Pancreas (tissue), 10 donors: ENCODE measurements around the gene JPH3. TPM values are rescaled to one million over a fixed set of nuclear protein-coding genes. Genes with fewer than 3 reads are reported as not detected.

Experiments used
- ATAC-seq, 4 donors: fragments of 200-7000 bp; cut with Tn5 transposase; one replicate each; pipeline versions ENCODE4 v1.8.0 to v1.9.1; 2020; ENCODE audit warnings: mild to moderate bottlenecking in 4 of 4, moderate library complexity in 4 of 4
- DNase-seq, 6 donors: peaks; one replicate each; pipeline ENCODE4 v3.0.0-alpha.2; 2020
- FAIRE-seq: peaks from 2 replicates; lab custom pipeline; 2012; peaks lifted over from hg19 to GRCh38; lab: Jason Lieb, UNC
- H3K27ac ChIP-seq, 4 donors: fragments of 200-600 bp; sonication (generic); 1 replicate in 3 of 4; 2 replicates in 1 of 4; pipeline versions ENCODE4 v1.5.0 to v1.8.0; 2020
- H3K27me3 ChIP-seq, 4 donors: fragments of 200-600 bp; one replicate each; pipeline ENCODE4 v1.8.0; 2021
- H3K36me3 ChIP-seq, 3 donors: fragments of 200-600 bp; sonication (generic) in 1 of 3; one replicate each; pipeline versions ENCODE4 v1.5.0 to v1.8.0; 2020 to 2021
- H3K4me1 ChIP-seq, 3 donors: fragments of 200-600 bp; one replicate each; pipeline ENCODE4 v1.8.0; 2021
- H3K4me3 ChIP-seq, 4 donors: fragments of 200-600 bp; sonication (generic) in 2 of 4; one replicate each; pipeline versions ENCODE4 v1.5.0 to v1.8.0; 2020 to 2021
- H3K9me3 ChIP-seq, 4 donors: fragments of 200-600 bp; one replicate each; pipeline ENCODE4 v1.8.0; 2021
- WGBS, 2 donors: extraction: QIAGEN DNeasy Blood & Tissue Kit; methylation state at CpG; one replicate each; pipeline ENCODE4 v1.1.7; 2013; 5-methylcytosine and 5-hydroxymethylcytosine counted together
- intact Hi-C, 3 donors: fragments of 100-400 bp; cut with DNase I; formaldehyde crosslinking; loops; one replicate each; pipeline versions ENCODE4 v1.11.1 to v1.14.2; 2022
- polyA plus RNA-seq, 2 donors: library from polyadenylated mRNA; stranded (reverse); fragments of 200-250 nt; gene quantifications; one replicate each; pipeline ENCODE4 v1.2.3, GENCODE V29; 2013
- total RNA-seq, 6 donors: library from RNA; stranded (reverse); fragmentation: NEBNext Ultra II Directional in 4 of 6; extraction: Animal tissue kit (Norgen Biotek cat#: 25700) in 4 of 6; gene quantifications; one replicate each; pipeline versions ENCODE4 v1.2.1 to v1.2.4, GENCODE V29; 2021 to 2023
- TF ChIP-seq, protein P1 (sequence below), 4 donors: fragments of 200-600 bp; sonication (generic) in 3 of 4; IDR thresholded peaks; one replicate each; pipeline versions ENCODE4 v1.5.0 to v1.8.0; 2021; ENCODE audit warnings: antibody characterized with exemption in 4 of 4
- donor health status: healthy with polysubstance abuse.
- donor health status: DM: no; HTN: no; CAD: no; lungs with moderate emphysema.
- donor health status: DM: no; HTN: no; CAD: no.
- donor health status: control.
- donor health status: control.
- donor health status: Bipolar disorder and iron deficiency.
- donor health status: DM: yes; HTN: yes; CAD: no.
- donor health status: DM: no; HTN: no; CAD: no.
- donor health status: DM: no; HTN: no; CAD: no.
- donor health status: DM: yes; HTN: yes; CAD: no.

The JPH3 gene
- total and polyA plus RNA-seq, 8 donors: 0.09 to 1.9 (median 0.41) TPM

DNA sequence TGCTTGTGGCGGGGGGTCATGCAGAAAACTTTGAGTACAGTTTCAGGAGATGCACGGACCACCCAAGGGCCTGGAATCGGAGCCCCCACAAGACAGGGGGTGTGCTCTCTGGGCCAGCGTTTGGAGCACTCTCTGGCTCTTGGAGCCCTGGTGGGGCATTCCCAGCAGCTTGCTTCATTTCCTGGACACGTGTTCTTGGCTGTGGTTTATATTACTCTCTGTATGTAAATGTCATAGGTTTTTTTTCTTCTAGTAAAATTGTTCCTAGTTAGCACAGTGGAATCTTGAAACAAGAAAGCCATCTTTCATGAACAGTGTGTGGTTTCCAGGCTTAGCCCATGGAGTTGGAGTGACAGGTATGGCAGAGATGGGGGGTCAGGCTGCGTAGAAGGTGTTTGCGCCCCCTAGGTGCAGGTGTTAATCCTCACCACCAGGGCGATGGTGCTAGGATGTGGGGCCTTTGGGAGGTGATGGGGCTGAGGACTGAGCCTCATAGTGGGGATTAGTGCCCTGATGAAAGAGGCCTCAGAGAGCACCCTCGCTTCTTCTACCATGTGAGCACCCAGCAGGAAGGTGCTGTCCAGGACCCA, 79.8 kb downstream of the JPH3 start:
- intact Hi-C loops: no loop called here
- Histone ChIP-seq H3K4me1 (no peaks in the 10 kb centered on the region), H3K4me3 (no peak overlapping the region), H3K9me3 (no peaks in the 10 kb centered on the region), H3K36me3 (no peaks in the 10 kb centered on the region), H3K27me3 (no peaks in the 10 kb centered on the region), H3K27ac (no peak overlapping the region)
- WGBS, 2 donors: 37 to 48% methylated on average over 9 of the region's 9 CpGs
- TF ChIP-seq, protein P1, sequence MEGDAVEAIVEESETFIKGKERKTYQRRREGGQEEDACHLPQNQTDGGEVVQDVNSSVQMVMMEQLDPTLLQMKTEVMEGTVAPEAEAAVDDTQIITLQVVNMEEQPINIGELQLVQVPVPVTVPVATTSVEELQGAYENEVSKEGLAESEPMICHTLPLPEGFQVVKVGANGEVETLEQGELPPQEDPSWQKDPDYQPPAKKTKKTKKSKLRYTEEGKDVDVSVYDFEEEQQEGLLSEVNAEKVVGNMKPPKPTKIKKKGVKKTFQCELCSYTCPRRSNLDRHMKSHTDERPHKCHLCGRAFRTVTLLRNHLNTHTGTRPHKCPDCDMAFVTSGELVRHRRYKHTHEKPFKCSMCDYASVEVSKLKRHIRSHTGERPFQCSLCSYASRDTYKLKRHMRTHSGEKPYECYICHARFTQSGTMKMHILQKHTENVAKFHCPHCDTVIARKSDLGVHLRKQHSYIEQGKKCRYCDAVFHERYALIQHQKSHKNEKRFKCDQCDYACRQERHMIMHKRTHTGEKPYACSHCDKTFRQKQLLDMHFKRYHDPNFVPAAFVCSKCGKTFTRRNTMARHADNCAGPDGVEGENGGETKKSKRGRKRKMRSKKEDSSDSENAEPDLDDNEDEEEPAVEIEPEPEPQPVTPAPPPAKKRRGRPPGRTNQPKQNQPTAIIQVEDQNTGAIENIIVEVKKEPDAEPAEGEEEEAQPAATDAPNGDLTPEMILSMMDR (IDR thresholded peaks at IDR 0.05): no peak
- DNase-seq: no peak
- ATAC-seq: no peak
- no peak for FAIRE-seq

DNA sequence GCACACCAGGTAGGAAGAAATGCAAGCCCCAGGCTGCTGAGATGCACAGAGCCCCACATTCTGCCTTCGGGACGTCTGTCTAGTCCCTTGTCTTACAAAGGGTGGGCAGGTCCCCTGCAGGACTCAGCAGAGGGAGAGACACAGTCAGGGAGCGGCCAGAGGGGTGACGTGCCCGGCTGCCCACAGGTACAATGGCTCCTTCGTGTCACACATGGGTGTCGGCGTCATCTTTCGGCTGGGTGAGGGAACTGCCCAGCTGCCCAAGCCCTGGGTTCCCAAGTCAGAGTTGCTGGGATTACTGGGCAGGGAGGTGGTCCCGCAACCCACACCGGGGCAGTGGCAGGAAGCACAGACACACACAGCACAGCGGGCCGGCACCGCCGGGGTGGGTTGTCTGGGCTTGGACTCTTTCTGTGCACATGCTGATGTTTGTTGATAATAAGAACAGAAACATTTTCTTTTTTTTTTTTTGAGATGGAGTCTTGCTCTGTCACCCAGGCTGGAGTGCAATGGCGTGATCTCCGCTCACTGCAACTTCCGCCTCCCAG, 80.6 kb downstream of the JPH3 start:
- Histone ChIP-seq H3K27ac (no peak overlapping the region), H3K4me3 (no peak overlapping the region), H3K9me3 (no peaks in the 10 kb centered on the region), H3K4me1 (no peaks in the 10 kb centered on the region), H3K36me3 (no peaks in the 10 kb centered on the region), H3K27me3 (no peaks in the 10 kb centered on the region)
- 71 to 78% methylated on average over 18 of the region's 18 CpGs for WGBS, 2 donors
- DNase-seq: no peak
- intact Hi-C loops: no loop called here
- TF ChIP-seq, protein P1 (IDR thresholded peaks at IDR 0.05): no peak
- FAIRE-seq: no peak
- ATAC-seq: no peak

DNA sequence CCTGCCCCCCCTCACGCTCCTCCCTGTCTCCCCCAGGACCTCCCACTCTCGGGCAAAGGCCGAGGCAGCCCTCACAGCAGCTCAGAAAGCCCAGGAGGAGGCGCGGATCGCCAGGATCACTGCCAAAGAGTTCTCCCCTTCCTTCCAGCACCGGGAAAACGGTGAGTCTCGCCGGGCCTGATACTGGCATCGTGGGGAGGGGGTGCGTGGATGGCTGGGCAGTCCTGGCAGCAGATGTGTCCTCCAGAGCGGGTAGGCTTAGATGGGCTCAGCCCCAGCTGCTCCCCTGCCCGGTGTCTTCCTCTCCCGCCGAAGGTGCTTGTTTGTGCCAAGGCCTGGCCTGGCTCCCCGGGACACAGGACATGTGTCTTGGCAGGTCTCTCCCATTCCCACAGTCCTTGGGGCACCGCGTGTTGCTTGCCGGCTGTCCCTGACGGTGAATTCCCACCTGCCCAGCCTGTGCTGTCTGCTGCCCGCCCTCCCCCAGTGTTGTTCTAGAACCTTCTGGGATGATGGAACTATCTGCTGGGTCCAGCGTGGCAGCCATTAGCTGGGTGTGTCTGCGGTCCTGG, 81.9 kb downstream of the JPH3 start:
- no peak for FAIRE-seq
- Histone ChIP-seq H3K27ac (no peak overlapping the region), H3K27me3 (no peaks in the 10 kb centered on the region), H3K4me3 (no peak overlapping the region), H3K9me3 (no peaks in the 10 kb centered on the region), H3K4me1 (no peaks in the 10 kb centered on the region), H3K36me3 (no peaks in the 10 kb centered on the region)
- intact Hi-C loops: no loop called here
- 44 to 52% methylated on average over 24 of the region's 24 CpGs for WGBS, 2 donors
- TF ChIP-seq, protein P1 (IDR thresholded peaks at IDR 0.05): no peak
- peak in 1 of 4 donors; percentile 38 for ATAC-seq
- DNase-seq: no peak

DNA sequence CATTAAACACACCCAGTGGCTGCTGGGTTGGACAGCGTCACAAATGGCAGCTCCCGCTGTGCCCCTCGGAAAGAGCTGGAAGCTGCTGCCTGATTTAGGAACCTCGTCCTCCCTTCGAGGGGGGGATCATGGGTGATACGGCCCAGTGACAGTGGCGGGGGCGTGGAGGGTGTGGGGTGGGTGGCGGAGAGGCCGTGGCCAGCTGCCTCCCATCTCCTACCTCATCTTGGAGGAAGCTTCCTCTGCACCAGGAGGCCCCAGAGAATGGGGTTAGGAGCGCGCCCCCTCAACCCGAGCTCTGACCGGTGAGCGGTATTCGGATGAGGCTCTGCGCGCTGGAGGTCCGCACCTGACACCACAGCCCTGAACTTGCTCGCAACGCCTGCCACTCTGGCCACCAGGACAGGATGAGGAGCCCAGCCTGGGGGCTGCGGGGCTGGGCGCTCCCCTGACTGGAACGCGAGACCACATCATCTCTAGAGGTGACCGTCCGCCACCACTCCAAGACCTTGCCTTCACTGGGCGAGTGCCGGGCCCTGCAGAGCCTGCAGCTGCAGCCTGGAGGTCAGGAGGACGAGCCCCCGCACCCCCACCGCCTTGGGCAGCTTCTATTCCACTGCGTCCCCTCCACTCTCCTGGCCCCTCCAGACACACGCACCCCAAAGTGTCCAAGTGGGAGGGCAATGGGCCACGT, 82.5 kb downstream of the JPH3 start:
- Histone ChIP-seq H3K4me3 (no peak overlapping the region), H3K9me3 (no peaks in the 10 kb centered on the region), H3K36me3 (no peaks in the 10 kb centered on the region), H3K27ac (no peak overlapping the region), H3K27me3 (no peaks in the 10 kb centered on the region), H3K4me1 (no peaks in the 10 kb centered on the region)
- FAIRE-seq (no peak), ATAC-seq (no peak), DNase-seq (no peak)
- intact Hi-C loops: no loop called here
- 80 to 87% methylated on average over 35 of the region's 35 CpGs for WGBS, 2 donors
- TF ChIP-seq, protein P1 (IDR thresholded peaks at IDR 0.05): no peak
